GM12878 (cell line): Measurements from ENCODE around the gene ACADVL. TPM values are rescaled to one million over a fixed set of nuclear protein-coding genes. Genes with fewer than 3 reads are reported as not detected.
A peak's percentile ranks its signal among the peaks of the same experiment; 100 is the strongest.

Experiments
- ATAC-seq: fragments of 200-7000 bp; cut with Tn5 transposase; 3 replicates; pipeline ENCODE4 v1.9.1; 2020; ENCODE audit warnings: mild to moderate bottlenecking, moderate library complexity
- BruUV-seq: library from RNA; stranded (reverse); fragments of 400-500 nt; replicated peaks from 2 replicates; lab custom pipeline; 2021; lab: Mats Ljungman, UMichigan
- CTCF ChIA-PET: fragments of 300-600 bp; sonication (Branson Sonifier 250); formaldehyde crosslinking; extraction: SDS; loops from one replicate; lab custom pipeline; 2021; ENCODE audit warnings: inconsistent platforms; lab: Yijun Ruan, JAX
- POLR2A ChIA-PET: fragments of 350-600 bp; formaldehyde crosslinking; extraction: SDS; loops from one replicate; lab custom pipeline; 2021; ENCODE audit warnings: inconsistent platforms; lab: Charles Lee
- RAD21 ChIA-PET: fragments of 300-600 bp; sonication (Branson Sonifier 250); formaldehyde crosslinking; loops from one replicate; lab custom pipeline; 2023; ENCODE audit warnings: antibody characterized with exemption; ENCODE audit not compliant: unreplicated experiment; lab: Charles Lee
- SMC1A ChIA-PET: fragments of 300-600 bp; sonication (Branson Sonifier 250); formaldehyde crosslinking; loops from one replicate; lab custom pipeline; 2023; ENCODE audit not compliant: unreplicated experiment, uncharacterized antibody; lab: Charles Lee
- DNase-seq: peaks from one replicate; pipeline ENCODE4 v3.0.0-alpha.2; 2011; ENCODE audit warnings: low read depth, low spot score
- FAIRE-seq: peaks from 3 replicates; lab custom pipeline; 2011; peaks lifted over from hg19 to GRCh38; lab: Jason Lieb, UNC
- H2AFZ ChIP-seq: 2 replicates; pipeline ENCODE4 v1.6.0; 2011; ENCODE audit warnings: low read depth, low read length, control low read depth; ENCODE audit not compliant: control insufficient read depth
- H3K27ac ChIP-seq: 2 replicates; pipeline ENCODE4 v1.5.1; 2011; ENCODE audit warnings: control low read depth; ENCODE audit not compliant: control insufficient read depth, insufficient read depth
- H3K27me3 ChIP-seq, 2 experiments: replicated peaks in 1 of 2; 2 replicates each; pipeline versions ENCODE4 v1.6.0 to v1.6.1; 2011; ENCODE audit warnings: low read length in 1 of 2; ENCODE audit not compliant: control insufficient read depth in 2 of 2, insufficient read depth in 2 of 2
- H3K36me3 ChIP-seq, 2 experiments: 2 replicates each; pipeline ENCODE4 v1.5.1; 2011; ENCODE audit warnings: low read length in 1 of 2; ENCODE audit not compliant: control insufficient read depth in 2 of 2, insufficient read depth in 2 of 2
- H3K4me1 ChIP-seq: 2 replicates; pipeline ENCODE4 v1.6.1; 2011; ENCODE audit warnings: mild to moderate bottlenecking, low read length, moderate library complexity, mixed read lengths; ENCODE audit not compliant: control insufficient read depth, insufficient read depth
- H3K4me2 ChIP-seq: 2 replicates; pipeline ENCODE4 v1.6.0; 2011; ENCODE audit warnings: control low read depth; ENCODE audit not compliant: control insufficient read depth, insufficient read depth
- H3K4me3 ChIP-seq: fragments of 200-600 bp; sonication (generic); 2 replicates; pipeline ENCODE4 v1.5.1; 2016
- H3K79me2 ChIP-seq: 2 replicates; pipeline ENCODE4 v1.6.0; 2011; ENCODE audit warnings: low read length; ENCODE audit not compliant: control insufficient read depth, insufficient read depth
- H3K9ac ChIP-seq: 2 replicates; pipeline ENCODE4 v1.8.0; 2011; ENCODE audit warnings: low read length, control low read depth, mixed read lengths; ENCODE audit not compliant: control insufficient read depth, insufficient read depth
- H3K9me3 ChIP-seq: replicated peaks from 3 replicates; pipeline ENCODE4 v1.5.1; 2011; ENCODE audit warnings: mild to moderate bottlenecking, low read length; ENCODE audit not compliant: control insufficient read depth, insufficient read depth
- H4K20me1 ChIP-seq: 2 replicates; pipeline ENCODE4 v1.6.0; 2011; ENCODE audit not compliant: control insufficient read depth, insufficient read depth
- BMI1 ChIP-seq: fragments of 450-650 bp; IDR thresholded peaks from 2 replicates; pipeline ENCODE4 v1.6.1; 2016; ENCODE audit warnings: mild to moderate bottlenecking, moderate library complexity, borderline replicate concordance
- CBX3 ChIP-seq: fragments of 200-600 bp; sonication (generic); IDR thresholded peaks from 2 replicates; pipeline ENCODE4 v1.6.1; 2016; ENCODE audit warnings: low read depth, borderline replicate concordance
- CREB1 ChIP-seq: IDR thresholded peaks from 2 replicates; pipeline ENCODE4 v1.6.1; 2012; ENCODE audit warnings: low read depth, mild to moderate bottlenecking, inconsistent platforms
- CREM ChIP-seq: IDR thresholded peaks from 2 replicates; pipeline ENCODE4 v1.6.1; 2014; ENCODE audit warnings: antibody characterized with exemption, low read depth
- CTCF ChIP-seq, 3 experiments: IDR thresholded peaks in 2 of 3; conservative IDR thresholded peaks in 1 of 3; 2 replicates each; pipeline ENCODE4 v1.5.1; 2011; ENCODE audit warnings: low read depth in 3 of 3, low read length in 3 of 3, mild to moderate bottlenecking in 3 of 3, control low read depth in 2 of 3, moderate library complexity in 2 of 3, inconsistent platforms in 1 of 3, mixed read lengths in 1 of 3; ENCODE audit not compliant: control insufficient read depth in 2 of 3, insufficient read depth in 1 of 3; ENCODE audit errors: extremely low read depth in 1 of 3
- HCFC1 ChIP-seq: fragments of 150-350 bp; IDR thresholded peaks from 2 replicates; pipeline ENCODE4 v1.6.1; 2014; ENCODE audit warnings: low read length
- IRF4 ChIP-seq: IDR thresholded peaks from 2 replicates; pipeline ENCODE4 v1.6.1; 2011; ENCODE audit warnings: low read depth, low read length
- MEF2A ChIP-seq: IDR thresholded peaks from 2 replicates; pipeline ENCODE4 v1.6.1; 2011; ENCODE audit warnings: low read depth, mild to moderate bottlenecking, low read length, moderate library complexity; ENCODE audit not compliant: insufficient read depth
- NBN ChIP-seq: fragments of 450-650 bp; IDR thresholded peaks from 2 replicates; pipeline ENCODE4 v1.6.1; 2016
- RUNX3 ChIP-seq: IDR thresholded peaks from 2 replicates; pipeline ENCODE4 v1.6.1; 2012; ENCODE audit warnings: low read length, inconsistent platforms
- SIN3A ChIP-seq: IDR thresholded peaks from 2 replicates; pipeline ENCODE4 v1.6.1; 2012; ENCODE audit warnings: low read depth, low read length, improper control_type of control experiment
- STAT1 ChIP-seq: fragments of 450-650 bp; conservative IDR thresholded peaks from 2 replicates; pipeline ENCODE4 v1.6.1; 2014; ENCODE audit warnings: antibody characterized with exemption, mild to moderate bottlenecking
- WGBS: methylation state at CpG from one replicate; pipeline ENCODE4 v1.1.6; 2016; ENCODE audit warnings: low lambda C conversion rate; ENCODE audit not compliant: insufficient replicate concordance, insufficient coverage; ENCODE audit errors: missing lambda C conversion rate; 5-methylcytosine and 5-hydroxymethylcytosine counted together
- in situ Hi-C: fragments of 300-500 bp; cut with MboI; formaldehyde crosslinking; loops from 9 replicates; pipeline ENCODE4 v1.14.3; 2018; ENCODE audit warnings: mixed read lengths
- intact Hi-C: fragments of 100-400 bp; cut with micrococcal nuclease; formaldehyde crosslinking; loops from one replicate; pipeline ENCODE4 v1.14.2; 2022; ENCODE audit not compliant: unreplicated experiment
- polyA plus RNA-seq, 11 experiments: library from polyadenylated mRNA; depleted of rRNA in 4 of 11; unstranded in 6 of 11; stranded (reverse) in 5 of 11; fragments of >200 nt; fragmentation: Nextera tagmentation in 4 of 11; fragmentation: Illumina TruSeq in 1 of 11; extraction: Ambion mirVana in 4 of 11; extraction: Trizol in 1 of 11; gene quantifications; 1 replicate in 1 of 11; 2 replicates in 10 of 11; pipeline versions ENCODE4 v1.2.1 to v1.2.3, GENCODE V29; 2011 to 2016; ENCODE audit warnings: inconsistent platforms in 2 of 11, missing spikeins in 2 of 11, low read depth in 1 of 11
- total RNA-seq, 4 experiments: library from RNA; depleted of rRNA in 3 of 4; stranded (reverse); fragments of >200 nt in 3 of 4; fragmentation: Illumina TruSeq in 1 of 4; extraction: Trizol in 1 of 4; gene quantifications; 2 replicates each; pipeline versions ENCODE4 v1.2.1 to v1.2.3, GENCODE V29; 2013 to 2021
- TF ChIP-seq, protein P1 (sequence below): IDR thresholded peaks from 2 replicates; pipeline ENCODE4 v1.6.1; 2011; ENCODE audit warnings: mild to moderate bottlenecking, low read depth, low read length, moderate library complexity; ENCODE audit not compliant: insufficient replicate concordance
- TF ChIP-seq, protein P2 (sequence below): fragments of 450-650 bp; IDR thresholded peaks from 2 replicates; pipeline ENCODE4 v1.6.1; 2016; ENCODE audit warnings: mild to moderate bottlenecking, moderate library complexity, borderline replicate concordance
- TF ChIP-seq, protein P3 (sequence below): fragments of 450-650 bp; IDR thresholded peaks from 2 replicates; pipeline ENCODE4 v1.6.1; 2017; ENCODE audit warnings: borderline replicate concordance

ACADVL gene
- total and polyA plus RNA-seq, 10 of the 15 experiments (the other 5 are each of a cell fraction or from before 2014, with no cell fraction given): 25.4 to 232 (median 180) TPM

DNA sequence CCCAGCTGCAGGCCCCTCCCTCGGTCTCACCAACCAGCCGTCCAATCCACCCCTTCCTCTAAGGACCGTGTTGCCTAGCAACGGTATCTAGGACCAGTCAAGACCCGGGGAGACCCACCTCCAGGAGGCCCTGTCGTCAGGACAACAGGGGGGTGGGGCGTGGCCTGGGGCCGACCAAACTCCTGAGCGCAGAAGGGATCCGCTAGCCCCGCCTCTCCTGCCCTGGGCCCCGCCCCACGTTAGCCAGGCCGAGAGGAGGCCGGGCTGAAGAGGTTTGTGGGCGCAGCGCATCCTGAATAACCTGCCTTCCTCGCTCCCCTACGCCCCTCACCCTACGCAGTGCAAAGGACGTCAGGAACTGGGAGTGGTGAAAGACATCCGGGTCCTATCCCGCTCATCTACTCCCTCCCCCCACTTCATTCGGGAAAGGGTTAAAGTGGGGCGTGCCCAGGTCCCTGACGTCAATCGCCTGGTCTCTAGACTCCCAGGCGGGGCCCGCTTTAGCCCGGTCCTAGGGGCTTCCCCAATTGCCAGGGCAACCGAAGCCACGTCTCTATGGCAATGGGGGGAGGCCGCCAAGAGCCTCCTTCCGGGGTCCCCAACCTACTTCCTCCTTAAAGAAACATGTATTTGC, 14.8 kb upstream of the ACADVL start:
- intact Hi-C loops: loop anchor here (1.0 kb wide), 1 partner anchor 9 kb away; no protein-coding TSS in a partner anchor
- no TSS peak for BruUV-seq
- H3K9ac ChIP-seq: peak overlapping the region; percentile 45
- TF ChIP-seq NBN (peak; percentile 78), STAT1 (0 out of 2 replicates have a peak, but pooled peaks have one; percentile 33), CREB1 (peak; percentile 89), CBX3 (no peak), BMI1 (peak; percentile 98), MEF2A (no peak), IRF4 (no peak), CTCF (IDR thresholded peaks at IDR 0.05 in 2 of 3, conservative IDR thresholded peaks at IDR 0.05 in 1 of 3; ENCODE audit: control insufficient read depth in 2 of 3, extremely low read depth in 1 of 3, insufficient read depth in 1 of 3, low read depth in 3 of 3, low read length in 3 of 3) (no peak), RUNX3 (peak; percentile 16; the same call in 1 of the 2 replicates), HCFC1 (peak; percentile 14; the same call in 1 of the 2 replicates), SIN3A (peak; percentile 85; the same call in 1 of the 2 replicates), CREM (peak; percentile 80)
- TF ChIP-seq, protein P1, sequence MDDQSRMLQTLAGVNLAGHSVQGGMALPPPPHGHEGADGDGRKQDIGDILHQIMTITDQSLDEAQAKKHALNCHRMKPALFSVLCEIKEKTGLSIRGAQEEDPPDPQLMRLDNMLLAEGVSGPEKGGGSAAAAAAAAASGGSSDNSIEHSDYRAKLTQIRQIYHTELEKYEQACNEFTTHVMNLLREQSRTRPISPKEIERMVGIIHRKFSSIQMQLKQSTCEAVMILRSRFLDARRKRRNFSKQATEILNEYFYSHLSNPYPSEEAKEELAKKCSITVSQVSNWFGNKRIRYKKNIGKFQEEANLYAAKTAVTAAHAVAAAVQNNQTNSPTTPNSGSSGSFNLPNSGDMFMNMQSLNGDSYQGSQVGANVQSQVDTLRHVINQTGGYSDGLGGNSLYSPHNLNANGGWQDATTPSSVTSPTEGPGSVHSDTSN: peak; percentile 13
- TF ChIP-seq, protein P2, sequence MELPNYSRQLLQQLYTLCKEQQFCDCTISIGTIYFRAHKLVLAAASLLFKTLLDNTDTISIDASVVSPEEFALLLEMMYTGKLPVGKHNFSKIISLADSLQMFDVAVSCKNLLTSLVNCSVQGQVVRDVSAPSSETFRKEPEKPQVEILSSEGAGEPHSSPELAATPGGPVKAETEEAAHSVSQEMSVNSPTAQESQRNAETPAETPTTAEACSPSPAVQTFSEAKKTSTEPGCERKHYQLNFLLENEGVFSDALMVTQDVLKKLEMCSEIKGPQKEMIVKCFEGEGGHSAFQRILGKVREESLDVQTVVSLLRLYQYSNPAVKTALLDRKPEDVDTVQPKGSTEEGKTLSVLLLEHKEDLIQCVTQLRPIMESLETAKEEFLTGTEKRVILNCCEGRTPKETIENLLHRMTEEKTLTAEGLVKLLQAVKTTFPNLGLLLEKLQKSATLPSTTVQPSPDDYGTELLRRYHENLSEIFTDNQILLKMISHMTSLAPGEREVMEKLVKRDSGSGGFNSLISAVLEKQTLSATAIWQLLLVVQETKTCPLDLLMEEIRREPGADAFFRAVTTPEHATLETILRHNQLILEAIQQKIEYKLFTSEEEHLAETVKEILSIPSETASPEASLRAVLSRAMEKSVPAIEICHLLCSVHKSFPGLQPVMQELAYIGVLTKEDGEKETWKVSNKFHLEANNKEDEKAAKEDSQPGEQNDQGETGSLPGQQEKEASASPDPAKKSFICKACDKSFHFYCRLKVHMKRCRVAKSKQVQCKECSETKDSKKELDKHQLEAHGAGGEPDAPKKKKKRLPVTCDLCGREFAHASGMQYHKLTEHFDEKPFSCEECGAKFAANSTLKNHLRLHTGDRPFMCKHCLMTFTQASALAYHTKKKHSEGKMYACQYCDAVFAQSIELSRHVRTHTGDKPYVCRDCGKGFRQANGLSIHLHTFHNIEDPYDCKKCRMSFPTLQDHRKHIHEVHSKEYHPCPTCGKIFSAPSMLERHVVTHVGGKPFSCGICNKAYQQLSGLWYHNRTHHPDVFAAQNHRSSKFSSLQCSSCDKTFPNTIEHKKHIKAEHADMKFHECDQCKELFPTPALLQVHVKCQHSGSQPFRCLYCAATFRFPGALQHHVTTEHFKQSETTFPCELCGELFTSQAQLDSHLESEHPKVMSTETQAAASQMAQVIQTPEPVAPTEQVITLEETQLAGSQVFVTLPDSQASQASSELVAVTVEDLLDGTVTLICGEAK: peak; percentile 65; the same call in 1 of the 2 replicates
- TF ChIP-seq, protein P3, sequence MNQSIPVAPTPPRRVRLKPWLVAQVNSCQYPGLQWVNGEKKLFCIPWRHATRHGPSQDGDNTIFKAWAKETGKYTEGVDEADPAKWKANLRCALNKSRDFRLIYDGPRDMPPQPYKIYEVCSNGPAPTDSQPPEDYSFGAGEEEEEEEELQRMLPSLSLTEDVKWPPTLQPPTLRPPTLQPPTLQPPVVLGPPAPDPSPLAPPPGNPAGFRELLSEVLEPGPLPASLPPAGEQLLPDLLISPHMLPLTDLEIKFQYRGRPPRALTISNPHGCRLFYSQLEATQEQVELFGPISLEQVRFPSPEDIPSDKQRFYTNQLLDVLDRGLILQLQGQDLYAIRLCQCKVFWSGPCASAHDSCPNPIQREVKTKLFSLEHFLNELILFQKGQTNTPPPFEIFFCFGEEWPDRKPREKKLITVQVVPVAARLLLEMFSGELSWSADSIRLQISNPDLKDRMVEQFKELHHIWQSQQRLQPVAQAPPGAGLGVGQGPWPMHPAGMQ: no peak

More for the DNA sequence above, 14.8 kb upstream of the ACADVL start:
- SMC1A ChIA-PET: no interaction called here
- H3K27ac ChIP-seq: peak overlapping the region; percentile 62
- RAD21 ChIA-PET: no interaction called here
- H3K79me2 ChIP-seq: no peaks in the 10 kb centered on the region
- WGBS: 1% methylated on average over 34 of the region's 34 CpGs
- H3K4me1 ChIP-seq: peaks cover 6% of the 10 kb centered on the region; the same call in 1 of the 2 replicates
- CTCF ChIA-PET: interaction anchor here (2.0 kb wide), 1 partner anchor 16 kb away, joined by 7 read pairs; the partner anchor contains the start of genes ACADVL and DLG4
- H3K36me3 ChIP-seq: no peaks in the 10 kb centered on the region
- FAIRE-seq: peak; percentile 97
- peak; percentile 96 for ATAC-seq
- no peaks in the 10 kb centered on the region for H3K27me3 ChIP-seq
- peak overlapping the region; percentile 68 for H3K4me3 ChIP-seq
- H2AFZ ChIP-seq: peak overlapping the region; percentile 89
- H4K20me1 ChIP-seq: no peaks in the 10 kb centered on the region
- in situ Hi-C loops: no loop called here
- DNase-seq: peak; percentile 67
- peak overlapping the region; percentile 88 for H3K4me2 ChIP-seq
- POLR2A ChIA-PET: interaction anchor here (0.5 to 0.6 kb wide), 2 partner anchors 37 to 59 kb away, joined by 4 to 6 read pairs; no protein-coding TSS in a partner anchor
- no peaks in the 10 kb centered on the region for H3K9me3 ChIP-seq
